Stimulated activated CD8-positive, alpha-beta memory T cell treated with anti-CD3 and anti-CD28 coated beads, Interleukin-12 subunit alpha, Interleukin-12 subunit beta, amount 100 ng/mL, for 1 hour (primary cell): Measurements from ENCODE around the gene DUSP6.

ENCODE experiments used
- DNase-seq: peaks from one replicate; pipeline ENCODE4 v3.0.0-alpha.2; 2020; ENCODE audit warnings: low read depth

DUSP6 gene

GRCh38 chr12:89328151-89329030, 23.9 kb downstream of the DUSP6 start:
- DNase-seq: no peak

GRCh38 chr12:89327486-89328094, 24.7 kb downstream of the DUSP6 start:
- no peak for DNase-seq

- no peak for DNase-seq
These were observed 25.9 kb downstream of the DUSP6 start for GRCh38 chr12:89326239-89327040.

GRCh38 chr12:89325495-89325894, 26.8 kb downstream of the DUSP6 start:
- DNase-seq: no peak

- no peak for DNase-seq
These were observed 27.9 kb downstream of the DUSP6 start for GRCh38 chr12:89324437-89324836.

- DNase-seq: no peak
These were observed 28.6 kb downstream of the DUSP6 start for GRCh38 chr12:89323568-89324218.

GRCh38 chr12:89320735-89321134, 31.6 kb downstream of the DUSP6 start:
- DNase-seq: no peak

- no peak for DNase-seq
These were observed 32.7 kb downstream of the DUSP6 start for GRCh38 chr12:89319606-89320005.

- no peak for DNase-seq
These were observed 33.2 kb downstream of the DUSP6 start for GRCh38 chr12:89319122-89319521.

- DNase-seq: no peak
These were observed 35.6 kb downstream of the DUSP6 start for GRCh38 chr12:89316705-89317139.

- DNase-seq: no peak
These were observed 38.1 kb downstream of the DUSP6 start for GRCh38 chr12:89314060-89314761.

- no peak for DNase-seq
These were observed 40.5 kb downstream of the DUSP6 start for GRCh38 chr12:89311703-89312293.

GRCh38 chr12:89309815-89310214, 42.5 kb downstream of the DUSP6 start:
- no peak for DNase-seq

- DNase-seq: no peak
These were observed 42.9 kb downstream of the DUSP6 start for GRCh38 chr12:89309440-89309802.

- DNase-seq: no peak
These were observed 44.6 kb downstream of the DUSP6 start for GRCh38 chr12:89307474-89308253.

GRCh38 chr12:89306827-89307473, 45.4 kb downstream of the DUSP6 start:
- DNase-seq: no peak

GRCh38 chr12:89305373-89305772, 46.9 kb downstream of the DUSP6 start:
- no peak for DNase-seq

GRCh38 chr12:89299931-89300330, 52.4 kb downstream of the DUSP6 start:
- DNase-seq: no peak

- no peak for DNase-seq
These were observed 52.9 kb downstream of the DUSP6 start for GRCh38 chr12:89299417-89299816.
